GM23338 (cell line): ENCODE data around the gene KSR2. TPM values are rescaled to one million over a fixed set of nuclear protein-coding genes. Genes with fewer than 3 reads are reported as not detected.

ENCODE experiments used
- ATAC-seq: fragments of 200-7000 bp; cut with Tn5 transposase; 3 replicates; pipeline ENCODE4 v1.9.1; 2020
- DNase-seq: peaks from one replicate; pipeline ENCODE4 v3.0.0-alpha.2; 2015; ENCODE audit warnings: low spot score
- H2AFZ ChIP-seq: fragments of 200-600 bp; sonication (generic); 2 replicates; pipeline ENCODE4 v1.8.0; 2016; ENCODE audit warnings: antibody characterized with exemption, mild to moderate bottlenecking, moderate library complexity
- H3F3A ChIP-seq: fragments of 200-600 bp; sonication (generic); replicated peaks from 2 replicates; pipeline ENCODE4 v1.8.0; 2017; ENCODE audit warnings: antibody characterized with exemption, mixed run types, low read depth
- H3K27ac ChIP-seq: fragments of 200-600 bp; sonication (generic); 2 replicates; pipeline ENCODE4 v1.6.1; 2016; ENCODE audit warnings: low read depth
- H3K27me3 ChIP-seq: fragments of 200-600 bp; sonication (generic); 2 replicates; pipeline ENCODE4 v1.8.0; 2016; ENCODE audit warnings: mild to moderate bottlenecking, mixed run types, moderate library complexity; ENCODE audit not compliant: insufficient read depth
- H3K36me3 ChIP-seq: fragments of 200-600 bp; sonication (generic); 2 replicates; pipeline ENCODE4 v1.8.0; 2016; ENCODE audit warnings: mild to moderate bottlenecking; ENCODE audit not compliant: insufficient read depth
- H3K4me1 ChIP-seq: fragments of 200-600 bp; sonication (generic); 2 replicates; pipeline ENCODE4 v1.8.0; 2016; ENCODE audit warnings: mild to moderate bottlenecking, moderate library complexity; ENCODE audit not compliant: insufficient read depth
- H3K4me2 ChIP-seq: fragments of 200-600 bp; sonication (generic); 2 replicates; pipeline ENCODE4 v1.7.1; 2017; ENCODE audit warnings: mixed run types
- H3K4me3 ChIP-seq: fragments of 200-600 bp; sonication (generic); 2 replicates; pipeline ENCODE4 v1.6.1; 2016; ENCODE audit warnings: mixed run types
- H3K79me2 ChIP-seq: fragments of 200-600 bp; sonication (generic); replicated peaks from 2 replicates; pipeline ENCODE4 v1.8.0; 2017; ENCODE audit warnings: mild to moderate bottlenecking; ENCODE audit not compliant: insufficient read depth
- H3K9me2 ChIP-seq: fragments of 200-600 bp; sonication (generic); 2 replicates; pipeline ENCODE4 v1.8.0; 2017; ENCODE audit not compliant: insufficient read depth
- H4K20me1 ChIP-seq: fragments of 200-600 bp; sonication (generic); replicated peaks from 2 replicates; pipeline ENCODE4 v1.8.0; 2017; ENCODE audit warnings: mild to moderate bottlenecking; ENCODE audit not compliant: insufficient read depth
- H3K27ac Mint-ChIP-seq: 2 replicates; pipeline ENCODE4 v1.8.0; 2020; ENCODE audit warnings: inconsistent platforms, mild to moderate bottlenecking, moderate library complexity, mixed read lengths
- H3K27me3 Mint-ChIP-seq: 3 replicates; pipeline ENCODE4 v1.8.0; 2022; ENCODE audit warnings: low read depth, mild to moderate bottlenecking, moderate library complexity, mixed read lengths, inconsistent platforms; ENCODE audit not compliant: insufficient read depth, poor library complexity
- H3K36me3 Mint-ChIP-seq: 3 replicates; pipeline ENCODE4 v1.8.0; 2021; ENCODE audit warnings: low read depth, mild to moderate bottlenecking, inconsistent platforms, moderate library complexity, mixed read lengths
- H3K4me1 Mint-ChIP-seq: 3 replicates; pipeline ENCODE4 v1.8.0; 2020; ENCODE audit warnings: mild to moderate bottlenecking, inconsistent platforms, mixed read lengths
- H3K4me3 Mint-ChIP-seq: 3 replicates; pipeline ENCODE4 v1.8.0; 2021; ENCODE audit warnings: moderate library complexity, mild to moderate bottlenecking, inconsistent platforms, mixed read lengths
- H3K9me3 Mint-ChIP-seq: 3 replicates; pipeline ENCODE4 v1.8.0; 2020; ENCODE audit warnings: moderate library complexity, mild to moderate bottlenecking, inconsistent platforms, mixed read lengths
- EZH2 ChIP-seq: fragments of 200-600 bp; sonication (generic); IDR thresholded peaks from one replicate; pipeline ENCODE4 v1.8.0; 2017; ENCODE audit warnings: antibody characterized with exemption, mild to moderate bottlenecking, low read depth; ENCODE audit not compliant: unreplicated experiment
- NANOG ChIP-seq: IDR thresholded peaks from 2 replicates; pipeline ENCODE4 v1.6.1; 2016; ENCODE audit warnings: antibody characterized with exemption, borderline replicate concordance
- POLR2AphosphoS5 ChIP-seq: IDR thresholded peaks from 2 replicates; pipeline ENCODE4 v1.6.1; 2016; ENCODE audit warnings: antibody characterized with exemption, low read depth
- STAT1 ChIP-seq: IDR thresholded peaks from one replicate; pipeline ENCODE4 v1.6.1; 2016; ENCODE audit warnings: antibody characterized with exemption; ENCODE audit not compliant: unreplicated experiment
- ZNF331 ChIP-seq: fragments of 250-450 bp; sonication (Bioruptor Pico); IDR thresholded peaks from 2 replicates; pipeline ENCODE4 v1.5.0; 2020; ENCODE audit warnings: low read depth, mild to moderate bottlenecking, moderate library complexity
- polyA plus RNA-seq: library from polyadenylated mRNA; unstranded; fragments of >200 nt; fragmentation: Nextera tagmentation; extraction: Ambion mirVana; gene quantifications from 2 replicates; pipeline ENCODE4 v1.2.1, GENCODE V29; 2016
- total RNA-seq: library from RNA; depleted of rRNA; stranded (reverse); fragments of >200 nt; shearing (Covaris generic); gene quantifications from 2 replicates; pipeline ENCODE4 v1.2.3, GENCODE V29; 2014
- TF ChIP-seq, protein P1 (sequence below): fragments of 250-450 bp; sonication (Bioruptor Pico); IDR thresholded peaks from 2 replicates; pipeline ENCODE4 v1.5.0; 2020; ENCODE audit warnings: mild to moderate bottlenecking, moderate library complexity
- TF ChIP-seq, protein P2 (sequence below), 2 experiments: fragments of 200-600 bp in 1 of 2; sonication (generic) in 1 of 2; conservative IDR thresholded peaks; 2 replicates each; pipeline versions ENCODE4 v1.5.1 to v1.6.1; 2016 to 2017; ENCODE audit warnings: antibody characterized with exemption in 2 of 2, low read depth in 2 of 2, mild to moderate bottlenecking in 2 of 2, moderate library complexity in 1 of 2
- TF ChIP-seq, protein P3 (sequence below): IDR thresholded peaks from one replicate; pipeline ENCODE4 v1.6.1; 2018; ENCODE audit warnings: antibody characterized with exemption; ENCODE audit not compliant: unreplicated experiment

The KSR2 gene
- total and polyA plus RNA-seq, 2 experiments from 2014 or later, result 1.1 to 2.7 TPM

- TF ChIP-seq EZH2 (no peak), ZNF331 (CRISPR knock-in tag) (no peak), POLR2AphosphoS5 (no peak), NANOG (no peak), STAT1 (no peak)
- TF ChIP-seq, protein P1, sequence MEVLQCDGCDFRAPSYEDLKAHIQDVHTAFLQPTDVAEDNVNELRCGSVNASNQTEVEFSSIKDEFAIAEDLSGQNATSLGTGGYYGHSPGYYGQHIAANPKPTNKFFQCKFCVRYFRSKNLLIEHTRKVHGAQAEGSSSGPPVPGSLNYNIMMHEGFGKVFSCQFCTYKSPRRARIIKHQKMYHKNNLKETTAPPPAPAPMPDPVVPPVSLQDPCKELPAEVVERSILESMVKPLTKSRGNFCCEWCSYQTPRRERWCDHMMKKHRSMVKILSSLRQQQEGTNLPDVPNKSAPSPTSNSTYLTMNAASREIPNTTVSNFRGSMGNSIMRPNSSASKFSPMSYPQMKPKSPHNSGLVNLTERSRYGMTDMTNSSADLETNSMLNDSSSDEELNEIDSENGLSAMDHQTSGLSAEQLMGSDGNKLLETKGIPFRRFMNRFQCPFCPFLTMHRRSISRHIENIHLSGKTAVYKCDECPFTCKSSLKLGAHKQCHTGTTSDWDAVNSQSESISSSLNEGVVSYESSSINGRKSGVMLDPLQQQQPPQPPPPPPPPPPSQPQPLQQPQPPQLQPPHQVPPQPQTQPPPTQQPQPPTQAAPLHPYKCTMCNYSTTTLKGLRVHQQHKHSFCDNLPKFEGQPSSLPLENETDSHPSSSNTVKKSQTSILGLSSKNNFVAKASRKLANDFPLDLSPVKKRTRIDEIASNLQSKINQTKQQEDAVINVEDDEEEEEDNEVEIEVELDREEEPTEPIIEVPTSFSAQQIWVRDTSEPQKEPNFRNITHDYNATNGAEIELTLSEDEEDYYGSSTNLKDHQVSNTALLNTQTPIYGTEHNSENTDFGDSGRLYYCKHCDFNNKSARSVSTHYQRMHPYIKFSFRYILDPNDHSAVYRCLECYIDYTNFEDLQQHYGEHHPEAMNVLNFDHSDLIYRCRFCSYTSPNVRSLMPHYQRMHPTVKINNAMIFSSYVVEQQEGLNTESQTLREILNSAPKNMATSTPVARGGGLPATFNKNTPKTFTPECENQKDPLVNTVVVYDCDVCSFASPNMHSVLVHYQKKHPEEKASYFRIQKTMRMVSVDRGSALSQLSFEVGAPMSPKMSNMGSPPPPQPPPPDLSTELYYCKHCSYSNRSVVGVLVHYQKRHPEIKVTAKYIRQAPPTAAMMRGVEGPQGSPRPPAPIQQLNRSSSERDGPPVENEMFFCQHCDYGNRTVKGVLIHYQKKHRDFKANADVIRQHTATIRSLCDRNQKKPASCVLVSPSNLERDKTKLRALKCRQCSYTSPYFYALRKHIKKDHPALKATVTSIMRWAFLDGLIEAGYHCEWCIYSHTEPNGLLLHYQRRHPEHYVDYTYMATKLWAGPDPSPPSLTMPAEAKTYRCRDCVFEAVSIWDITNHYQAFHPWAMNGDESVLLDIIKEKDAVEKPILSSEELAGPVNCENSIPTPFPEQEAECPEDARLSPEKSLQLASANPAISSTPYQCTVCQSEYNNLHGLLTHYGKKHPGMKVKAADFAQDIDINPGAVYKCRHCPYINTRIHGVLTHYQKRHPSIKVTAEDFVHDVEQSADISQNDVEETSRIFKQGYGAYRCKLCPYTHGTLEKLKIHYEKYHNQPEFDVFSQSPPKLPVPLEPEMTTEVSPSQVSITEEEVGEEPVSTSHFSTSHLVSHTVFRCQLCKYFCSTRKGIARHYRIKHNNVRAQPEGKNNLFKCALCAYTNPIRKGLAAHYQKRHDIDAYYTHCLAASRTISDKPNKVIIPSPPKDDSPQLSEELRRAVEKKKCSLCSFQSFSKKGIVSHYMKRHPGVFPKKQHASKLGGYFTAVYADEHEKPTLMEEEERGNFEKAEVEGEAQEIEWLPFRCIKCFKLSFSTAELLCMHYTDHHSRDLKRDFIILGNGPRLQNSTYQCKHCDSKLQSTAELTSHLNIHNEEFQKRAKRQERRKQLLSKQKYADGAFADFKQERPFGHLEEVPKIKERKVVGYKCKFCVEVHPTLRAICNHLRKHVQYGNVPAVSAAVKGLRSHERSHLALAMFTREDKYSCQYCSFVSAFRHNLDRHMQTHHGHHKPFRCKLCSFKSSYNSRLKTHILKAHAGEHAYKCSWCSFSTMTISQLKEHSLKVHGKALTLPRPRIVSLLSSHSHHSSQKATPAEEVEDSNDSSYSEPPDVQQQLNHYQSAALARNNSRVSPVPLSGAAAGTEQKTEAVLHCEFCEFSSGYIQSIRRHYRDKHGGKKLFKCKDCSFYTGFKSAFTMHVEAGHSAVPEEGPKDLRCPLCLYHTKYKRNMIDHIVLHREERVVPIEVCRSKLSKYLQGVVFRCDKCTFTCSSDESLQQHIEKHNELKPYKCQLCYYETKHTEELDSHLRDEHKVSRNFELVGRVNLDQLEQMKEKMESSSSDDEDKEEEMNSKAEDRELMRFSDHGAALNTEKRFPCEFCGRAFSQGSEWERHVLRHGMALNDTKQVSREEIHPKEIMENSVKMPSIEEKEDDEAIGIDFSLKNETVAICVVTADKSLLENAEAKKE (CRISPR knock-in tag), result no peak
- TF ChIP-seq, protein P2, sequence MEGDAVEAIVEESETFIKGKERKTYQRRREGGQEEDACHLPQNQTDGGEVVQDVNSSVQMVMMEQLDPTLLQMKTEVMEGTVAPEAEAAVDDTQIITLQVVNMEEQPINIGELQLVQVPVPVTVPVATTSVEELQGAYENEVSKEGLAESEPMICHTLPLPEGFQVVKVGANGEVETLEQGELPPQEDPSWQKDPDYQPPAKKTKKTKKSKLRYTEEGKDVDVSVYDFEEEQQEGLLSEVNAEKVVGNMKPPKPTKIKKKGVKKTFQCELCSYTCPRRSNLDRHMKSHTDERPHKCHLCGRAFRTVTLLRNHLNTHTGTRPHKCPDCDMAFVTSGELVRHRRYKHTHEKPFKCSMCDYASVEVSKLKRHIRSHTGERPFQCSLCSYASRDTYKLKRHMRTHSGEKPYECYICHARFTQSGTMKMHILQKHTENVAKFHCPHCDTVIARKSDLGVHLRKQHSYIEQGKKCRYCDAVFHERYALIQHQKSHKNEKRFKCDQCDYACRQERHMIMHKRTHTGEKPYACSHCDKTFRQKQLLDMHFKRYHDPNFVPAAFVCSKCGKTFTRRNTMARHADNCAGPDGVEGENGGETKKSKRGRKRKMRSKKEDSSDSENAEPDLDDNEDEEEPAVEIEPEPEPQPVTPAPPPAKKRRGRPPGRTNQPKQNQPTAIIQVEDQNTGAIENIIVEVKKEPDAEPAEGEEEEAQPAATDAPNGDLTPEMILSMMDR (conservative IDR thresholded peaks at IDR 0.05; ENCODE audit: low read depth in 2 of 2), result no peak
- TF ChIP-seq, protein P3, sequence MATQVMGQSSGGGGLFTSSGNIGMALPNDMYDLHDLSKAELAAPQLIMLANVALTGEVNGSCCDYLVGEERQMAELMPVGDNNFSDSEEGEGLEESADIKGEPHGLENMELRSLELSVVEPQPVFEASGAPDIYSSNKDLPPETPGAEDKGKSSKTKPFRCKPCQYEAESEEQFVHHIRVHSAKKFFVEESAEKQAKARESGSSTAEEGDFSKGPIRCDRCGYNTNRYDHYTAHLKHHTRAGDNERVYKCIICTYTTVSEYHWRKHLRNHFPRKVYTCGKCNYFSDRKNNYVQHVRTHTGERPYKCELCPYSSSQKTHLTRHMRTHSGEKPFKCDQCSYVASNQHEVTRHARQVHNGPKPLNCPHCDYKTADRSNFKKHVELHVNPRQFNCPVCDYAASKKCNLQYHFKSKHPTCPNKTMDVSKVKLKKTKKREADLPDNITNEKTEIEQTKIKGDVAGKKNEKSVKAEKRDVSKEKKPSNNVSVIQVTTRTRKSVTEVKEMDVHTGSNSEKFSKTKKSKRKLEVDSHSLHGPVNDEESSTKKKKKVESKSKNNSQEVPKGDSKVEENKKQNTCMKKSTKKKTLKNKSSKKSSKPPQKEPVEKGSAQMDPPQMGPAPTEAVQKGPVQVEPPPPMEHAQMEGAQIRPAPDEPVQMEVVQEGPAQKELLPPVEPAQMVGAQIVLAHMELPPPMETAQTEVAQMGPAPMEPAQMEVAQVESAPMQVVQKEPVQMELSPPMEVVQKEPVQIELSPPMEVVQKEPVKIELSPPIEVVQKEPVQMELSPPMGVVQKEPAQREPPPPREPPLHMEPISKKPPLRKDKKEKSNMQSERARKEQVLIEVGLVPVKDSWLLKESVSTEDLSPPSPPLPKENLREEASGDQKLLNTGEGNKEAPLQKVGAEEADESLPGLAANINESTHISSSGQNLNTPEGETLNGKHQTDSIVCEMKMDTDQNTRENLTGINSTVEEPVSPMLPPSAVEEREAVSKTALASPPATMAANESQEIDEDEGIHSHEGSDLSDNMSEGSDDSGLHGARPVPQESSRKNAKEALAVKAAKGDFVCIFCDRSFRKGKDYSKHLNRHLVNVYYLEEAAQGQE, result no peak
- no peak overlapping the region for H3K27ac ChIP-seq
- H3K4me3 ChIP-seq, result no peak overlapping the region
- H2AFZ ChIP-seq, result no peak overlapping the region
- Mint-ChIP-seq H3K36me3 (no peaks in the 10 kb centered on the region), H3K27me3 (peaks cover 13% of the 10 kb centered on the region), H3K9me3 (no peaks in the 10 kb centered on the region), H3K4me3 (no peak overlapping the region), H3K4me1 (no peaks in the 10 kb centered on the region; the same call in 2 of the 3 replicates), H3K27ac (no peak overlapping the region)
- no peak for ATAC-seq
- no peaks in the 10 kb centered on the region for H3K4me1 ChIP-seq
- no peaks in the 10 kb centered on the region; the same call in 1 of the 2 replicates for H4K20me1 ChIP-seq
- H3K9me2 ChIP-seq, result no peaks in the 10 kb centered on the region
- no peaks in the 10 kb centered on the region for H3F3A ChIP-seq
- H3K27me3 ChIP-seq, result no peaks in the 10 kb centered on the region
- no peak for DNase-seq
- no peaks in the 10 kb centered on the region for H3K79me2 ChIP-seq
- H3K36me3 ChIP-seq, result no peaks in the 10 kb centered on the region
- H3K4me2 ChIP-seq, result no peak overlapping the region
Measured at GRCh38 chr12:117444781-117445180, 524.0 kb downstream of the KSR2 start.
